ENCODE measurements around the gene CCDC15. TPM values are rescaled to one million over a fixed set of nuclear protein-coding genes. Genes with fewer than 3 reads are reported as not detected.
"Not testable (repeated sequence)": the region's sequence is repeated elsewhere in the genome, so short reads cannot be mapped to it uniquely, and the experiment has no call there.

CCDC15 gene
- polyA plus RNA-seq, 4 donors: 3.3 to 4.0 (median 3.7) TPM

DNA sequence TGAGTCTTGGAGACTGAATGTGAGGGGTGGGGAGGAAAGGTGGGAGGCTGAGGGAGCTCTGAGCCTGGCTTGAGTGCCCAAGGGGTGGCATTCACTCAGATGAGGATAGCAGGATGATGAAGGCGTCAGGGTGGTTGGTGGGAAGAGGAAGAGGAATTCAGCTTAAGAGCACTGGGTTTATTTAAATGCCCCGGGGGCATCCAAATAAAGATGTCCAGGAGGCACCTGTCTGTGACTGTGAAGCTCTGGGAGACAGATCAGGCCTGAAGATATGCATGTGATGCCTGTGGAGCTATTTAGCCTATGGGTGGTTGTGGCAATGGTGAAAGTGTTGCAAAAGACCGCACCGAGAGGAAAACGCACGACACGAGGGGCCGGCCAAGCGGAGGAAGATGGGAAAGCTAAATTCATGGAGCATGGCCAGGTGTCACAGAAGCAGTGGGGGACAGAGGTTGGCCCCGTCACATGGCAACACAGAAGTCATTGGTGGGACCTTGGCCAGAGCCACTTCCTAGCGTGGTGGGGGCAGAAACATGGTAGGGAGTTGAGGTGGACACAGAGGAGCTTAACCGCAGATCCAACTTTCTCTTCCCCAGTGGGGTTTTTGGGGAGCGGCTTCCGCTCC, 124.6 kb downstream of the CCDC15 start:
- no peak for DNase-seq (ENCODE audit: low read depth in 4 of 4, low spot score in 3 of 4)

DNA sequence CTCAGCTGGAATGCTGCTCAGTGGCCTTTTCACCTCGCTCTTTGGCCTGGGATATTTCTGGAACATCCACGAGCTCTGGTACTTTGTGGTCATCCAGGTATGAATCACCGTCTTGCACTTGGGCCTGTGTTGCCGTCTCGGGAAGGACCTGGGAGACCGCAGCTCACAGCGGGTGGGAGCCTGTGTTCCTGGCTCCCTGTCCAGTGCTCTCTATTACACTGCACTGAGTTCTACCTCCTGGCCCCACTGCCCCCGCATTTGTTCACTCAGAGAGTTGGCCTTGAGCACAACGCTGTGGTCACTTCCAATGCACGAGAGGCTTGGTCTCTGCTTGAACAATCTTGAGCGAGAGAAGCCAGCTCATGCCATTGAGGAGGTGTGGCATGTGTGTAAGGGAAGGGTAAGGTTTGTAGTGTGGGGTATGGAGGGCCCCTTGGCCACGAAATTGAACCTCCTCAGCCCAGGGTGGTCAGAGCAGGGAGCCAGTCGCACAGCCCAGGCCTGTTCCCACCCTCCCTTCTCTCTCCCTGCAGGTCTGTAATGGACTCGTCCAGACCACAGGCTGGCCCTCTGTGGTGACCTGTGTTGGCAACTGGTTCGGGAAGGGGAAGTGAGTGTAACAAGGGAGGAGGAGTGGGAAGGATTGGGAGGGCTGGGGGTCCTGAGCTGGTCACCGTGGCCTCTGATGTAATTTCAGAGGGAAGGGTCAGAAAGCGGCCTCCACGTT, 125.3 kb downstream of the CCDC15 start:
- DNase-seq (ENCODE audit: low read depth in 4 of 4, low spot score in 3 of 4): no peak

DNA sequence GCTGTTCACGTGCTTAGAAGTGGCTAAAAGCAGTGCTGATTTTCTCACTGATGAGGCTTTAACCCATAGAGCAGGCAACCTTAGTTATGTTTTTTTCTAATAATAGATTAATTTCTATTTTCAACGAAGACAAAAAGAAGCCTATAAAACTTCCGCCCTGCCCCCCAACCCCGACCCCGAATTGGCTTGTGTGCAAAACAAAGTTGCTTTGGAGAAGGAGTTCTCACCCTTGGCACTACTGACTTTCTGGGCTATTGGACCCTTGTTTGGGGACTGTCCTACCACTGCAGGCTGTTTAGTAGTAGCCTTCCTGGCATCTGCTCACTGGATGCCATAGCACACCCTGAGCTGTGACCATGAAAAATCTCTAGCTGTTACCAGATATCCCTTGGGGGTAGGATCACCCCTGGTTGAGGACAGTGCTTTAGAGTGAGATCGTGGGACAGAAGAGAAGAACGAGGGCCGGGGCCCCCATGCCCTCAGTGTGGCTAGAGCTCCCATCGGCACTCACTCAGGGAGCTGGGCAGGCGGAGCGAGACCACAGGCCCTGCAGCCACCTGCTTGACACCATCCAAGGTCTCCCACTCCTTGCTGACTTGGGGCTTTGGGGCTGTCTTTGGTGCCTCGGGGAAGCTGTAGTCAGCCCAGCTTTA, 126.0 kb downstream of the CCDC15 start:
- DNase-seq (ENCODE audit: low read depth in 4 of 4, low spot score in 3 of 4): no peak

DNA sequence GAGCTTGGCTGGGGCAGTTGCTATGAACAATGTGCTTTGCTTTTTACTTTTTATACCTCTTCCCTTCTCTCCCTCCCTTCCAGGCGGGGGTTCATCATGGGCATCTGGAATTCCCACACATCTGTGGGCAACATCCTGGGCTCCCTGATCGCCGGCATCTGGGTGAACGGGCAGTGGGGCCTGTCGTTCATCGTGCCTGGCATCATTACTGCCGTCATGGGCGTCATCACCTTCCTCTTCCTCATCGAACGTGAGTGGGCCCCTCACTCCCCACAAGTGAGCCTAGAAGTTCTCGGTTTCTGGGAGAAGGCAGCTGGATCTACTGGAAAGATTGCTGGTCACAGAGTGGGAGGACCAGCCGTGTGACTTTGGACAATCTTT, 126.5 kb downstream of the CCDC15 start:
- DNase-seq (ENCODE audit: low read depth in 4 of 4, low spot score in 3 of 4): no peak

DNA sequence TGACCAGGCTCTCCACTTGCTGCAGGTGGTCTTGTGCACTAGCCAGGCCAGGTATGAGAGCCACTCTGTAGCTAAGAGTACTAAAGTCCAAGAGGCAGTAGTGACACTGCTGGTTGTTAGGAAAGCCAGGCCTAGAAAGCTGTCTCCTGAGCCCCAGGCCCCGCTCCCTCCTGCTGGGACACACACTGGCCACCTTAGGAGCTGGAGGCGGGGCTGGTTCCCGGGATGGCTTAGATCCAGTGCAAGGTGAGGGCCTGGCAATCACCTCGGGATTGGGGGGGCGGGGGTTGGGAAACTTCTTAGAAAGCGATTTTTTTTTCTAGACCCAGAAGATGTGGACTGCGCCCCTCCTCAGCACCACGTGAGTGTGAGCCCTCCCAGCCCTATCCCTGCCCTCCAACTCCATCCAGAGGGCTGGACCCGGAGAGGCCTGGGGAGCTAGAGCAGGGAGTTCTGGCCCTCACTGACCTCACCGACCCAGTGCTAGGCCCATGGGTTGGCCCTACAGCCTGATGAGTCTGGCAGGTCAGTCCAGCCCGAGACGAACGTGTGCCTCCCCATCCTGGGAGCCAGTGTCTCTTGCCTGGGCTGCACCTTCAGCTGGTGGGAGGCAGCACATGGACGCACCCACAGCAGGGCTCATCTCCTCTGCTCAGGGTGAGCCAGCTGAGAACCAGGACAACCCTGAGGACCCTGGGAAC, 127.2 kb downstream of the CCDC15 start:
- no peak for DNase-seq (ENCODE audit: low read depth in 4 of 4, low spot score in 3 of 4)

DNA sequence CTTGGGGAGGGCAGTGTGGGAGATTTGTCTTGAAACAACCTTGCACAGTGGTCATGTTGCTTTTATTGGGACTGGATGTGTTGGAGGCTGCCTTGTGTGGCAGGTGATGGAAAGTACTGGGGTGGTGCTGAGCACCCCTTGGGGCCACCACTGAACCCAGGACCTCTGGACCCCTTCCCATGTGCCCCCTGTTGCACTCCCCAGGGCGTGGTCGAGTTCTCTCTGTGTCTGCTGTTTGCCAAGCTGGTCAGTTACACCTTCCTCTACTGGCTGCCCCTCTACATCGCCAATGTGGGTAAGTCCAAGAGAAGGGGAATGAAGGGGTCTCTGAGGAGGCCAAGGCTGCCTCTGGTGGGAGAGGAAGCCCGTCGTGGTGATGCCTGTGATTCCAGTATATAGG, 128.0 kb downstream of the CCDC15 start:
- DNase-seq (ENCODE audit: low read depth in 4 of 4, low spot score in 3 of 4): no peak

DNA sequence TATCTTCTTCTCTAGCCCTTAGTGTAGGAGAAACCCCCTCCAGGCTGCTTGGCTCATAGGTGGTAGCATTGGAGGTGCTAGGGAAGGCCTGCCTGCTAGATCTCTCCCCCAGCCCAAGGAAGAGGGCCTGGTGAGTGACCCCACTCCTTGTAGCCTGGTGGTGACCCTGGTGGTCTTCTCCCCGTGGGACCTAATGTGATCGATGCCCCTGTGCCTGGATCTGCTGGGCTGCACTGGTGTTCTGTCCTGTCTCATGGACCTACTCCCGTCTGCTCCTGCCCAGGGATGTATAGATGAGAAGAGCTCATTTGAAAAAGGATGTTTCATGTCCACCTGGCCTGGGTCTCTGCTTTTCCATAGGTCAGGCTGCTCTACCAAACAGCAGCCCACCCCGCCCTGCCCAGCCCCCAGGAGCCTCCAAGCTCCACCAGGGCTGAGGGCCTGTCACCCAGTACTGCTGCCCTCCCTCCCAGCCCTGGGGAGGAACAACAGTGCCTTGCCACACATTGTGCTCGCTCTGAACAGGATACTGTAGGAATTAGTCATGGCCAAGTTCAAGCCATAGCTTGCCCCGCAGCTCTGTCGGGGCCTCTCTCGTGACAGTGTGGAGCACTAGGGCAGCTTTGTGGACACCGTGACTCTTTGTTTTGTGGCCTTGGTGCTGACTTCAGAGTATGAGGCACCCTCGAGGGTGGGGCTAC, 128.8 kb downstream of the CCDC15 start:
- DNase-seq (ENCODE audit: low read depth in 4 of 4, low spot score in 3 of 4): no peak

DNA sequence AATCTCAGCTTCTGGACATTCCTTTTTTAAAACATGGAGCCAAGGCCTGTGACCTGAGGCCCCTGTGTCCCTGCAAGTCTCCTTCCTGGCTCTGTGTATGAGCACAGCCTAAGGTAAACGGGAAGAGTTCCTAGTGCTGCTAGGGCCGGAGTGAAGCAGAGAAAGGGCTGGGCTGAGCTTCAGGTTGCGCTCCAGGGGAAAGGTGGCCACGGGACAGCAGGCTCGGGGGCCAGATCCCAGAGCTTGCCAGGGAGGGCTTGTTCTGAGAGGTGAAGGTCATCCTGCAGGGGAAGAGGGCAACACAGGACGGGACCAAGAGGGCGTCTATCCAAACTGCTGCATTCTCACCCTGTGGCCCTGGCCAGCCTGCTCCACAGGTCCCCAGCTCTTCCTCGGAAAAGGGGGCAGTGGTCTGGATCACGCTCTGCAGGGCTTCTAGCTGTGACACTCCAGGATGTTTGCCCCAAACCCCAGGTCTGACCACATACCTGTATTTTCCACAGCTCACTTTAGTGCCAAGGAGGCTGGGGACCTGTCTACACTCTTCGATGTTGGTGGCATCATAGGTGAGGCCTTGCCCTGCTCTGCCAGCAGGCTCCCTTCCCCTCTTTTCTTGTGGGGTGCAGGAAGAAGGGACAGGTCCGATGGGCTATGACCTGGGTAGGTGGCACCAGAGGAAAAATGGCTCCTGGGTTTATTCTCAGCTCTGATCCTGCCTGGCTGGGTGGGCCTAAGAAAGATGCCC, 129.5 kb downstream of the CCDC15 start:
- no peak for DNase-seq (ENCODE audit: low read depth in 4 of 4, low spot score in 3 of 4)

DNA sequence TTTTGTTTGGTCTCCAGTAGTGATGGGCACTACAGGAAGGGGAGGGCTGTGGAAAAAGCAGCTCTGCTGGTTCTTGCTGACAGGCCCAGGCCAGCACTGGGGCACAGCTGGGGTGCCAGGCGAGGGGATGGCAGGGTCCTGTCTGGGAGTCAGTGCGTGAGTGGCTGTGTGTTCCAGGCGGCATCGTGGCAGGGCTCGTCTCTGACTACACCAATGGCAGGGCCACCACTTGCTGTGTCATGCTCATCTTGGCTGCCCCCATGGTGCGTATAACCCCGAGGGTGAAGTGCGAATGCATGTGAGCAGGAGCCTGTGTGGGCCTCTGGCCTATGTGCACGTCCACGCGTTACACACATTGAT, 130.0 kb downstream of the CCDC15 start:
- no peak for DNase-seq (ENCODE audit: low read depth in 4 of 4, low spot score in 3 of 4)

DNA sequence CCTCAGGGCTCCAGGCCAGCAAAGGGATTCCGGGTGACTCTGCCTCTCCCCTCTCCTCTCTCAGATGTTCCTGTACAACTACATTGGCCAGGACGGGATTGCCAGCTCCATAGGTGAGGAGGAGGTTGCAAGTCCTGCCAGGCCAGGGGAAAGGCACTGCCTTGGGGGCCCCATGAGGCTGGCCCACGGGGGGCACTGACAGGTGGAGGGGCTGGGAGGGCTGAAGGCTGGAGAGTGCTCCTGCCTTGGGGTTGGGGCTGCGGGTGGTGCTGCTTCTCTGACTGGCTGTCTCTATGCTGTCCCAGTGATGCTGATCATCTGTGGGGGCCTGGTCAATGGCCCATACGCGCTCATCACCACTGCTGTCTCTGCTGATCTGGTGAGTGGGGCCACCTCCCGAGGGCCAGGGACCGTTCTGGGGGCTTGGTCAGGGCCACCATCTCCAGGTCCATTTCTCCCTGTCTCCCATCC, 130.8 kb downstream of the CCDC15 start:
- DNase-seq (ENCODE audit: low read depth in 4 of 4, low spot score in 3 of 4): no peak

DNA sequence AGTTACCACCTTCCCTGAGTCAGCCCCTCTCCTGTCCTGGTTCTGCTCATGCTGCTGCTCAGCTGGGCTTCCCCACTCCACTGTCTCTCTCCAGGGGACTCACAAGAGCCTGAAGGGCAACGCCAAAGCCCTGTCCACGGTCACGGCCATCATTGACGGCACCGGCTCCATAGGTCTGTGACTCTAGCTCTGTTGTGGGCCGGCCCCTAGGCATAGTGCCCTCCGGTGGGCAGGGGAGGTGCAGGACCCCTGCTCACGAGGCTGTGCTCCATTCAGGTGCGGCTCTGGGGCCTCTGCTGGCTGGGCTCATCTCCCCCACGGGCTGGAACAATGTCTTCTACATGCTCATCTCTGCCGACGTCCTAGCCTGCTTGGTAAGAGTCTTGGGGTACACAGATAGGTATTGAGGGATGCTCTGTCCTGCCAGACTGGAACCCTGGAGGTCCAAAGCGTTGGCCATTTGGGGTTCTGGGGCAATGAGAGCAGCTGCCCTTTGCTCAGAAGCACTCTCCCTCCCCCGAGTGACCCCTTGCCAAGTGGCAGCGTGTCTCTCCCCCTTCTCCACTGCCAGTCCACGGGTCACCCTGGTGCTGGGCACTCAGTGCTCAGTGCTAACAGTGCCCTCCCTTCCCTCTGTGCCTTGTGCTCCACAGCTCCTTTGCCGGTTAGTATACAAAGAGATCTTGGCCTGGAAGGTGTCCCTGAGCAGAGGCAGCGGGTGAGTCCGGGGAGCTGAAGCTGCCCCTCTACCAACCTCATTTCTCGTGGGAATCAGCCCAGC, 131.5 kb downstream of the CCDC15 start:
- DNase-seq (ENCODE audit: low read depth in 4 of 4, low spot score in 3 of 4): no peak

DNA sequence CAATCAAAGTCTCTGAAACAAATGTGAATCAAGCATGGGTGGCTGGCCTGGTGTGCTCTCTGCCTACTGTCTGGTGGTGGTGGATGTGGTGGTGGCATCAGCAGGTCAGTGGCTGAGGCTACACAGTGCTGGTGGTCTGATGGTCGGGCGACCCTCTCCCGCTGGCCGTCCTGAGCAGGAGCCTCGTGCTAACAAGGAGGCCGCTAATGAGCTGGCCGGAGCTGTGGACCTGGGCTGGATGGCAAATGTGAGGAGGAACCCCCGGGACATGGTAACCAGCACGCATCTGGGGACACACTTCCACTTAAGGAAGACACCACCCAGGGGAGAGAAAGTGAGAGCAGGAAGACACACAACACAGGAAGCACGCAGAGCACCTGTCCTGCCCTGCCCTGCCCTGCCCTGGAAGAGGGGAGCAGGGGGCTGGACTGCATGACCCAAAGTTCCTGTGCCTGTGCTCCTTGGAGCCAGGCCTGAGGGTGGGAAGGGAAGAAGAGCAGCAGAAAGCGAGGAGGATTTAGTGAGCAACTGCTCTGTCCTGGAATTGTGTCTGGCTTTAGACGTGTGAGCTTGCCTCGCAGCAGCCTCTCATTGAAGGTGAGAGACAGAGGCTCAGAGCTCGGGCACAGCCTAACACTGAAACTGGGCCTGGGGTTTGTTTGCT, 132.8 kb downstream of the CCDC15 start:
- DNase-seq (ENCODE audit: low read depth in 4 of 4, low spot score in 3 of 4): no peak

DNA sequence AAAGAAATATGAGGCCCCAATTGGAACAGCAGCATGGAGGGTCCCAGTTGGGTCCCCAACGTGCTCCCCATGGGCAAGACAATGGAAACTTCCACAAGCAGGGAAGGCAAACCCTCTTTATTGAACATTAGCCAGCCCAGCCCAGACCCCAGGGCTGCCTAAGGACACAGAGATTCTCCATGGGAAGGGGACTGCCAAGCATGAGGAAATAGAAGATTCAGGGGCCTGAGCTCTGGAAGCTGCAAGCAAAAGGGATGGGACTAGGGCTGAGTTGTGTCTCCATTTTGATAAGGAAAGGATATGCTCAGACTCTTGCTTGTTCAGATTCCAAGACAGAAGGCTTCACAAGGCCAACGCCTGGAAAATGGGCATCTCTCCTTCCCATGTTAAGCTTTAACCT, 134.1 kb downstream of the CCDC15 start:
- DNase-seq (ENCODE audit: low read depth in 4 of 4, low spot score in 3 of 4): no peak

DNA sequence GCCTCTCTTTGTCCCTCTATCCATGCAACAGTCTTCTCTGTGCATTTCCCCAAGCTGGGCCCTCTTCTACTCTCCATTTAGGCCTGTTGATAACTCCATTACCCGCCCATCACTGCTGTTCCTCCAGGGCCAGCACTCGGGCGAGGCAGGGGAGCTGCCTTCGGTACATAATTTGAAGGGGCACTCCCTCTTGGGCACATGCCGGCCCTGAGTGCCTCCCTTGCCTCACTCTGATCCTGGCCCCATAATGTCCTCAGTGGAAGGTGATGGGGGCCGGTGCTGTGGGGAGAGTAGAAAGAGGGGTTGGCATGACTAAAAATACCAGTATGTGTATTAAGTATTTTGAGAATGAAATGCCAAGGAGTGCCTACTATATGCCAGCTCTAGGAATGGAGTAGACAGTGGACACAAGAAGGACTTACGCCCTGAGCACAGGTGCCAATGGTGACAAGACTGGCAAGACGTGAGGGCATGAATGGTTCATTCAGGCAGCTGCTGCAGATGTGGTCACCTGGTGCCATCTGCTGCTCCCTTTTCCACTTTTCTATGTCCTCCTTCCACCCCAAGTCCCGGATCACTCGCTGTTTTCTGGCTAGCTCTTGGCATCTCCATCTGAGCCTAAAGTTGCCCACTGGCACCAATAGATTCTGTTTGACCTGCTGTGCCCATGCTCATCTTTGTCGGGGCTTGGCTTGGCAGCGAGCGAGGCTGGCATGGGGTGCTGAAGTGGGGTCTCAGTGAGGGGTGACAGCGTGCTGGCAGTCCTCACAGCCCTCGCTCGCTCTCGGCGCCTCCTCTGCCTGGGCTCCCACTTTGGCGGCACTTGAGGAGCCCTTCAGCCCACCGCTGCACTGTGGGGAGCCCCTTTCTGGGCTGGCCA, 134.8 kb downstream of the CCDC15 start:
- no peak for DNase-seq (ENCODE audit: low read depth in 4 of 4, low spot score in 3 of 4)

DNA sequence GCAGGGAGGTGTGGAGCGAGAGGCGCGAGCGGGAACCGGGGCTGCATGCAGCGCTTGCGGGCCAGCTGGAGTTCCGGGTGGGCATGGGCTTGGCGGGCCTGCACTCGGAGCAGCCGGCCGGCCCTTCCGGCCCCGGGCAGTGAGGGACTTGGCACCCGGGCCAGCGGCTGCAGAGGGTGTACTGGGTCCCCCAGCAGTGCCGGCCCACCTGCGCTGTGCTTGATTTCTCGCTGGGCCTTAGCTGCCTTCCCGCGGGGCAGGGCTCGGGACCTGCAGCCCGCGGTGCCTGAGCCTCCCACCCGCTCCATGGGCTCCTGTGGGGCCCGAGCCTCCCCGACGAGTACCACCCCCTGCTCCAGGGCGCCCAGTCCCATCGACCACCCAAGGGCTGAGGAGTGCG, 135.5 kb downstream of the CCDC15 start:
- DNase-seq (ENCODE audit: low read depth in 4 of 4, low spot score in 3 of 4): not testable (repeated sequence)

DNA sequence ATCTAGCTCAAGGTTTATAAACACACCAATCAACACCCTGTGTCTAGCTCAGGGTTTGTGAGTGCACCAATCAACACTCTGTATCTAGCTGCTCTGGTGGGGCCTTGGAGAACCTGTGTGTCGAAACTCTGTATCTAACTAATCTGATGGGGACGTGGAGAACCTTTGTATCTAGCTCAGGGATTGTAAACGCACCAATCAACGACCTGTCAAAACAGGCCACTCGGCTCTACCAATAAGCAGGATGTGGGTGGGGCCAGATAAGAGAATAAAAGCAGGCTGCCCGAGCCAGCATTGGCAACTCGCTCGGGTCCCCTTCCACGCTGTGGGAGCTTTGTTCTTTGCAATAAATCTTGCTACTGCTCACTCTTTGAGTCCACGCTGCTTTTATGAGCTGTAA, 136.1 kb downstream of the CCDC15 start:
- DNase-seq (ENCODE audit: low read depth in 4 of 4, low spot score in 3 of 4): not testable (repeated sequence)

DNA sequence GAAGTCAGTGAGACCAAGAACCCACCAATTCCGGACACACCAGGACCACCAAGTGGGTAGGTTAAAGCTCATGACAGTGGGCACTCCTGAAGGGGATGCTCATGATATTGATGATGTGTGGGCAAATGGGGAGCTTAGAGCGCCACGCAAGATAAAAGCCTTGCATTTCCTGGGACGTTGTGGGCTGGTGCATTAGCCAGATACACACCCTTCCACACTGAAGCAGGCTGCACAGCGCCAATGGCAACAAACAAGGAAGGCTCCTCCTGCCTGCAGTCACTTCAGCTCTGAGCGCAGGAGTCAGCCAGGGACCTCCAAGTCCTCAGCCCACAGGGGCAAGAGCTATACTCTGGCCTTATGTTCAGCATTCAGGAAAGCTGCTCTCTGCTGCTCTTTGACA, 136.8 kb downstream of the CCDC15 start:
- DNase-seq (ENCODE audit: low read depth in 4 of 4, low spot score in 3 of 4): no peak

Measured in right renal pelvis (tissue), 4 donors.